HG02885 (cell line): ENCODE results near the gene ANXA9.

Experiments used
- ATAC-seq: cut with Tn5 transposase; IDR thresholded peaks from one replicate; pipeline ENCODE4 v1.9.1; 2021; ENCODE audit warnings: mild to moderate bottlenecking; ENCODE audit not compliant: unreplicated experiment, poor library complexity

ANXA9 gene

GRCh38 chr1:150973836-150974579 lies 8.1 kb upstream of the ANXA9 start:
- peak; percentile 47 for ATAC-seq

- peak; percentile 65 for ATAC-seq
These were observed 7.3 kb upstream of the ANXA9 start, which contains the start of gene CERS2 for GRCh38 chr1:150974580-150975478. TSS of gene CERS2 (minus strand) at chr1:150974835. CDS start at chr1:150969090, 5,745 bp downstream.

DNA sequence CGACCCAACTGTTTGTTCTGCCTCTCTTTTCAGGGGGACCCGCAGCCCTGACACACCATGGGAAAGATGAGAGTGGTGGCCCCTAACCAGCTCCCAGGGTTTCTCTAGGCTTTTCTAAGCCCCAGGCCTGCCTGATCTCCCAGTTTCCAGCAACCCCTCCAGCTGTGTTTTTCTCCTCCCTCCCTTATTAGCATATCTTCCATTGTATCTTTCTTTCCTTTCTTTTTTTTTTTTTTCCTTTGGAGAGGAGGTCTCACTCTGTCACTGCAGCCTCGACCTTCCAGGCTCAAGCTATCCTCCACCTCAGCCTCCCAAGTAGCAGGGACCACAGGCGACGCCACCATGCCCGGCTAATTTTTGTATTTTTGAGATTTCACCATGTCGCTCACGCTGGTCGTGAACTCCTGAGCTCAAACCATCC lies 5.7 kb upstream of the ANXA9 start:
- no peak for ATAC-seq

- ATAC-seq = no peak
These were observed 5.0 kb upstream of the ANXA9 start for GRCh38 chr1:150976879-150977694.

DNA sequence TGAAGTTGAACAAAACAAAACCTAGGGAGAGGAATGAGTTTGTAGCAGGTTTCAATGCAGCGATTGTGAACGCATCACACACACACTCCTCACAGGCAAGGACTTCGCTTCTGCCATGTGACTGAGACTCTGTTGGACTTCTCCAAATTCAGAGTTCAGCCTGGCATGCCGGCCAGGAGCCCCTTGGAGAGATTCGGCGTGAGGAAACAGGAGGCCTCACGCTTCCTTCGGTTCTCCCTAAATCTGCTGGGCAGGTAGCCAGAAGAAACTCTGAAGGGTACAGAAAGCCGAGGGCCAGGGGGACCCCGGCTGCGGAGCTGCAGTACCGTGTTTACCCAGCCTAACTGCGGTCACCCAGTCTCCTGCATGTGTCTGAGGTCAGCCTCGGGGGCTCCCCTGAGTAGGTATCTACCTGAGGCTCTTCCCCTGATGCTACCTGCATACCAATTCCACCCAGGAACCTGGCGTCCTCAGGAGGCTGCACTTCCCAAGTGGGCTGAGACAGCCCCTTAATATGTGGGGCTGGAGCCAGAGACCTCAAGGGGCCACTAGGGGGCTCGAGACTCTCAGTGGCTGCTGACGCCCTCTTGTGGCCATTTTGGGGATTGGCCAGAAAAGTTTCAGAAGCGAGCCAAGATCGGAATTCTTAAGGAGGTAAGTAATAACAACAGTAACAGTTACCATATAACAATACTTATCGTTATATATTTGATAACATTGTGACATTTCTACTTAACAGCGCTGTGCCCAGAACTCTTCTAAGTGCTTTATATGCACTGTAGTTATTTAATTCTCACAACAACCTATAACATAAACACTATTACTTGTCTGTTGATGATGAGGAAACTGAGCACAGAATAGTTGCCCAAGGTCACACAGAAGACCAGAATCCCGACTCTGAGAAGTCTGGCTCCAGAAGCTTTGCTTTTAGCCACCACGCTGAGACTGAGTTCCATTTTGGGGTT lies 2.7 kb upstream of the ANXA9 start:
- ATAC-seq = peak; percentile 45

DNA sequence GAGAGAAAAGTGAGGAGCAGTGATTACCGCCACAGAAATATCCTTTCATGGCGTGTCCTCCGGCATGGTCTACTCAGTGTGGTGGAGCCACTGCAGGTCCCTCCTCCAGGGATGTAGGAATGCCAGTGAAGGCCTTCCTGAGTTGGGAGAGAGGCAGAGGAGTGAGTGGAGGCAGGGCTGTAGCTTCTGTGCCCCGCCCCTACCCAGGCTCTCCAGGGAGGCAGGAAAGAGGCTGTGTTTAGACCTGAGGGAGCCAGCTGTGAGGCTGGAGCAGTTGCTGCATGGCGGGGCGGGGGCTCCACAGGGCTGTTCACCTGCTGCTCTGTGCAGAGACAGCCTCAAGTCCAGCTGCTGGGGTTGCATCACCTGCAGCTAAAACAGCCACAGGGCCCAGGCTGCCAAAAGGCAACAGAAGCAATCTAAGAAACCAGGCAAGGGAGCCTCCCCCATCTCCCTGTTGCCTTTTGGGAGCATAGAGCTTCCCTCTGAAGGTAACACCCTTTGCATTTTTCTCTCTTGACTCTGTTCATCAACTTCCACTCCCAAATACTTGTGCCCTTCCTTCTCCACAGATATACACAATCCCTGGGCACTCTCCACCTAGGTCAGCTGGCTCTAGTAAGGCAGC lies 801 bp upstream of the ANXA9 start:
- ATAC-seq = no peak

GRCh38 chr1:150985179-150985825 lies 3.2 kb downstream of the ANXA9 start:
- ATAC-seq = no peak

- no peak for ATAC-seq
These were observed 5.8 kb downstream of the ANXA9 start for GRCh38 chr1:150987924-150988323.

DNA sequence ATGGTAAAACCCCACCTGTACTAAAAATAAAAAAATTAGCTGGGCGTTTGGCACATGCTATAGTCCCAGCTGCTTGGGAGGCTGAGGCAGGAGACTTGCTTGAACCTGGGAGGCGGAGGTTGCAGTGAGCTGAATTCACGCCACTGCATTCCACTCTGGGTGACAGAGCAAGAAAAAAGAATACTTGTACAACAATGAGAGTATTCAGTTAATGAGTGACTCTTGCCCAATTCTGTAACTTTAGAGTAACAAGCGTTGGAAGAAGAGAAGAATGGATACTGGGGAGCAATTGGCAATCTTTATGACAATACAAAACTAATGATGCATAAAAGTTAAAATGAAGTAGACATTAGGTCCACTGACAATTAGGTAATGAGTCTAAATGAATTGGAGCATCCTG lies 10.5 kb downstream of the ANXA9 start:
- no peak for ATAC-seq

DNA sequence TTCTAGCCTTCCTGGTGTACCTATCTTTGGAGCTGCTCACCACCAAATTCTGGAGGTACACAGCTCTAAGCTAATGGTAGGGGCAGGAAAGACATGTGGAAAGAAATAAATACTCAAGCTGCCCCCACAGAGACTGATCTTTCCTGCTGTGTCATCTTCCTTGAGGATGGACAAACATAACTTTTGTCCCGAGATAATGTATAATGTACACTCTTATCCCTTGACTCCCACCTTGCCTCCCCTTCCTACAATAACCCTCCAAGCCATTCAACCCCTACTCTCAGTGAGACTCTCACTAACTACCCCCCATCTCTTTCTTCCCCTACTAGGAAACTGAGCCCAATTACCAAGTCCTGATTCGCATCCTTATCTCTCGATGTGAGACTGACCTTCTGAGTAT lies 12.2 kb downstream of the ANXA9 start:
- no peak for ATAC-seq

GRCh38 chr1:150995460-150995859 lies 13.4 kb downstream of the ANXA9 start:
- ATAC-seq = no peak

DNA sequence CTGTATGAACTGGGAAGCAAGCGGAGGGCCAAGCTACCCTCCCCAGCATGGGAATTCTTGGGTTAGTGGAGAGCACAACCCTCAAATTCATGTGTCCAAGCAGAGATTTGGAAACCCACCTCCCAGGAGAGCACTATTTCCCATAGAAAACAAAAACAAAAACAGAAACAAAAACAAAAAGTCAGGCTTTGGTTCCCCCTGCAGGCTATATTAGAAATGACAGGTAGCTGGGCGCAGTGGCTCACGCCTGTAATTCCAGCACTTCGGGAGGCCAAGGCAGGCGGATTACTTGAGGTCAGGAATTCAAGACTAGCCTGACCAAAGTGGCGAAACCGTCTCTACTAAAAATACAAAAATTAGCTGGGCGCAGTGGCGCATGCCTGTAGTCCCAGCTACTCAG lies 13.8 kb downstream of the ANXA9 start:
- no peak for ATAC-seq

DNA sequence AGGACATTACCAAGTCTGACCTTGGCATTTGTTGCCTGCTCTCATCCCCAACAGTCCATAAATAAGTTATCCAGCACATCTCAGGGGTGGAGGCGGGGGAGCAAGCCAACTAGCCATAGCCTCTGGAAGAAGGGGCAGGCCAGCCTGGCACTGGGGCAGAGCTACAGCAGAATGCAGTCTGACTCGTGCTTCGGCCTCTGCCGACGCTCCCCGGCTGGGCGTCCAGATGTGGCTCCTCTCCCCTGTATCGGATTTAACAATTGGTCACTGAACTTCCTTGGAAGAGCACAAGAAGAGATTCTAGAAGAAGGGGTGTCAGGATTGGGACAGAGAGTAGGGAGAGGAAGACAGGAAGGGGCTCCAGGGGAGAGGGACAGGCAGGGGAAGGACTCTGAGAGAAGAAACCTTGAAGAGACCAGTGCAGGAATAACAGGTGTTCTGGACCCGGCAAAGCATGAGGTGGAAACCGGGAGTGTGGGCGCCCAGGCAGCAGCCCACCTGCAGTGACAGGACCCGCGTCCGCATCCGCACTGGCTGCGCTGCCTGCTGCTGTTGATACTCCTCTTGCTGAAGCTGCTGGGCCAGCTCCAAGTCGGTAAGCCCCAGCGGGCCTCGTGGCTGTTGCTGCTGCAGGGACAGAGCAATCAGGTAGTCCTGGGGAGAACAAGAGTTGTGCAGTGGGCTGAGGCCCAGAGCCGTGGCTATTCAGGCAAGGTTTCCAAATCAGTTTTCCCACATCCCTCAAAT lies 15.2 kb downstream of the ANXA9 start:
- ATAC-seq = no peak

DNA sequence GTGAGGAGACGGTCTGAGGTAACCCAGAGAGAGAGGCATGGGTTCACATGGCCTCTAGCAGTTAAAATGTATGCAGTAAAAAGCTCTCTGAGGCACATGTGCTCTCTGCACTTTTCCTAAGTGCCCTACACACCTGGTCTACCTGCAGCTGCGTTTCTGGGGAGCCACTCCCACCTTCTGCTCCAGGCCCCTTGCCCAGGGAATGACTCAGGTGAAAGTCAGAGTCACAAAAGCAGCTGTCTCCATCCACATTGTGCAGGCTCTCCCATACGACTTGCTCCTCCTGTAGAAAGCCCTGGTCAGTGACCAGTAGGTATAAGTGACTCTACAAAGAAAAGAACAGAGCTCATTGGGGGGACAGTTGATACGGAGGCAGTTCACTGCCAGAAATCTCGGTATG lies 15.9 kb downstream of the ANXA9 start:
- no peak for ATAC-seq

GRCh38 chr1:150999051-150999674 lies 17.1 kb downstream of the ANXA9 start:
- ATAC-seq = no peak

GRCh38 chr1:150999926-151000325 lies 17.8 kb downstream of the ANXA9 start:
- no peak for ATAC-seq

GRCh38 chr1:151000408-151000807 lies 18.3 kb downstream of the ANXA9 start:
- ATAC-seq = no peak
